ENCODE measurements around the gene VPS13A. TPM values are rescaled to one million over a fixed set of nuclear protein-coding genes. Genes with fewer than 3 reads are reported as not detected.
"Not testable (repeated sequence)": the region's sequence is repeated elsewhere in the genome, so short reads cannot be mapped to it uniquely, and the experiment has no call there.

Gene VPS13A
- total RNA-seq, 2 experiments from 2014 or later: 27.3 to 30.4 TPM

DNA sequence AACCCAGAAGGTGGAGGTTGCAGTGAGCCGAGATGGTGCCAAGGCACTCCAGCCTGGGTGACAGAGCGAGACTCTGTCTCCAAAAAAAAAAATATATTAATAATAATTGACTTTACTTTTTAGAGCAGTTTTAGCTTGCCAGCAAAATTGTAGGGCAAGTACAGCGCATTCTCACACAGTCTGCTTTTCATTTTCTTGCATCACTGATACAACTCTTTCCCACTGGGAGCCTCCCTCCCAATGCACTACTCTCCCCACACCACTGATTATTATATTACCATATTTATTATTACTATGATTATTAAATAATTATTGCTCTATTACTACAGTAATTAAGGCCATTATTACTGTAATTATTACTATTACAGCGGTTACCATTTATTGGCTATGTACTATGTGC is 257.9 kb downstream of the VPS13A start:
- intact Hi-C loops (cut with micrococcal nuclease): no loop called here
- Mint-ChIP-seq H3K4me3 (no peak overlapping the region), H3K27me3 (no peaks in the 10 kb centered on the region), H3K4me1 (ENCODE audit: low read depth) (peaks cover 3% of the 10 kb centered on the region), H3K36me3 (no peaks in the 10 kb centered on the region), H3K9me3 (no peaks in the 10 kb centered on the region), H3K27ac (no peak overlapping the region)
- no peak for DNase-seq
- ChIA-PET POLR2A (no interaction called here), CTCF (interaction anchor here (1.0 to 2.8 kb wide), 4 partner anchors 17 to 600 kb away, joined by 3 to 42 read pairs (median 14); no protein-coding TSS in a partner anchor)

DNA sequence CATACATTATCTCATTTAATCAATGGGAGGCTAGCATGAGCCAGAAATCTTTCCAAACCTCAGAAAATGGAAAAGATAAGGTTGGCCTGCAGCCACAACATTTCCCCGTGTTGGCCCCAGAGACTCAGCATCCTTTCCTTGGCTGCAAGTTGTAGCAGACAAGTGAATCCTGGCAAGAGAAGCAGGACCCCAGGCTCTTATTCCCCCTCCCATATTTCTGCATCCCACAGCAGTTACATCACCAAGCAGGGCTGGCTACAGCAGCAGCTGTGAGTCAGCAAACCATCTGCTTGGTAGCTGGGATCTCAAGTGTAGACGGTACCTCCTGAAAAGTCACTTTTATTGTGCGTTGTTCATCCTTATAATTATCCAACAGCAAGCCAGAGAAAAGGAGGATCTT is 258.4 kb downstream of the VPS13A start:
- H3K4me1 Mint-ChIP-seq (ENCODE audit: low read depth): peaks cover 3% of the 10 kb centered on the region
- no peaks in the 10 kb centered on the region for H3K27me3 Mint-ChIP-seq
- no peak overlapping the region for H3K27ac Mint-ChIP-seq
- intact Hi-C loops (cut with micrococcal nuclease): no loop called here
- H3K4me3 Mint-ChIP-seq: no peak overlapping the region
- POLR2A ChIA-PET: no interaction called here
- no peaks in the 10 kb centered on the region for H3K36me3 Mint-ChIP-seq
- CTCF ChIA-PET: interaction anchor here (1.0 kb wide), 1 partner anchor 23 kb away, joined by 3 read pairs; no protein-coding TSS in a partner anchor
- no peaks in the 10 kb centered on the region for H3K9me3 Mint-ChIP-seq
- DNase-seq: no peak

DNA sequence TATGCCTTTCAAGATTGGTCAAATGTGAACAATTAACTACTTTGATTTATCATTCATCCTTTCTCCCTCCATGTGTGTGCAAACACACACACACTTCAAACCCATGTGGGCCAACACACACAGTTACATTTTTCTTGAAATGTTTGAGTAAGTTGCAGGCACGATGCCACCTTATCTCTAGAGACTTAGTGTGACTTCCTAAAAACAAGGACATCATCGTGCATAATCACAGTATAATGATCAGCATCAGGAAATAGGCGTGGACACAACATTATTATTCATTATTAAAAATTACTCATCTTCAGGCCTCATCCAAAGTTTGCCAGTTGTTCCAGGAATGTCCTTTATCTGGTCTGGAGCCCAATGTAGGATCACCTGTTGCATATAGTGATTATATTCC is 261.3 kb downstream of the VPS13A start:
- intact Hi-C loops (cut with micrococcal nuclease): no loop called here
- H3K27me3 Mint-ChIP-seq: no peaks in the 10 kb centered on the region
- ChIA-PET CTCF (no interaction called here), POLR2A (no interaction called here)
- no peaks in the 10 kb centered on the region for H3K9me3 Mint-ChIP-seq
- H3K4me3 Mint-ChIP-seq: no peak overlapping the region
- DNase-seq: no peak
- peaks cover 3% of the 10 kb centered on the region for H3K4me1 Mint-ChIP-seq (ENCODE audit: low read depth)
- no peak overlapping the region for H3K27ac Mint-ChIP-seq
- H3K36me3 Mint-ChIP-seq: no peaks in the 10 kb centered on the region

DNA sequence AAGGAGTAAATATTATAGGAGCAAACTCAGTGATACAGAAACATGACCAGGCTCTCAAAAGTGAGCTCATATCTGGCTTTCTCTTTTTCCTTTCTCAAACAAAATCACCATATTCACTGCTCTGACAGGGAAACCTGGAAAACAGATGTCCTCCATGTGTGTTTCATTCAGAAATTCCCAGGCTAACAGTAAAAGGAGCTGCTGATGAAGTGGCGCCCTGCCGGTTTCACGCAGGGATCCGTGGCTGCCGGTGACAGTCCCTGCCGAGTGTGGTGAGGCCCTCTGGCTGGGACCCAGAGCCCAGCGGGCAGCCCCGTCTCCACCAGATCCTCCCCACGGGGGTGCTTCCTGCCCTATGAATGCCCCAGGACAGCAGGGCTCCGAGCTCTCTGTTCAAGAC is 262.7 kb downstream of the VPS13A start:
- Mint-ChIP-seq H3K27ac (no peak overlapping the region), H3K4me3 (no peak overlapping the region), H3K36me3 (no peaks in the 10 kb centered on the region), H3K27me3 (no peaks in the 10 kb centered on the region), H3K4me1 (ENCODE audit: low read depth) (no peaks in the 10 kb centered on the region), H3K9me3 (no peaks in the 10 kb centered on the region)
- DNase-seq: no peak
- ChIA-PET POLR2A (no interaction called here), CTCF (interaction anchor here (1.3 to 6.7 kb wide), 2 partner anchors 16 to 273 kb away, joined by 3 to 68 read pairs; no protein-coding TSS in a partner anchor)
- intact Hi-C loops (cut with micrococcal nuclease): no loop called here

DNA sequence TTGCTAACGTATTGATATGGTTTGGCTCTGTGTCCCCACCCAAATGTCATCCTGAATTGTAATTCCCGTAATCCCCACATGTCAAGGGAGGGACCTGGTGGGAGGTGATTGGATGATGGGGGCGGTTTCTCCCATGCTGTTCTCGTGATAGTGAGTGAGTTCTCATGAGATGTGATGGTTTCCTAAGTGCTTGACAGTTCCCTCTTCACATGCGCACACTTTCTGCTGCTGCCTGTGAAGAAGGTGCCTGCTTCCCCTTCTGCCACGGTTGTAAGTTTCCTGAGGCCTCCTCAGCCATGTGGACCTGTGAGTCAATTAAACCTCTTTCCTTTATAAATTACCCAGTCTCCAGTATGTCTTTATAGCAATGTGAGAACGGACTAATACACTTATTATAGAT is 263.8 kb downstream of the VPS13A start:
- CTCF ChIA-PET: interaction anchor here (4.7 to 6.7 kb wide), 2 partner anchors 8 to 15 kb away, joined by 36 to 68 read pairs; no protein-coding TSS in a partner anchor
- H3K9me3 Mint-ChIP-seq; H3K36me3 Mint-ChIP-seq; H3K4me1 Mint-ChIP-seq (ENCODE audit: low read depth); H3K4me3 Mint-ChIP-seq; DNase-seq; H3K27me3 Mint-ChIP-seq; POLR2A ChIA-PET; H3K27ac Mint-ChIP-seq; intact Hi-C loops (cut with micrococcal nuclease): not testable (repeated sequence)

DNA sequence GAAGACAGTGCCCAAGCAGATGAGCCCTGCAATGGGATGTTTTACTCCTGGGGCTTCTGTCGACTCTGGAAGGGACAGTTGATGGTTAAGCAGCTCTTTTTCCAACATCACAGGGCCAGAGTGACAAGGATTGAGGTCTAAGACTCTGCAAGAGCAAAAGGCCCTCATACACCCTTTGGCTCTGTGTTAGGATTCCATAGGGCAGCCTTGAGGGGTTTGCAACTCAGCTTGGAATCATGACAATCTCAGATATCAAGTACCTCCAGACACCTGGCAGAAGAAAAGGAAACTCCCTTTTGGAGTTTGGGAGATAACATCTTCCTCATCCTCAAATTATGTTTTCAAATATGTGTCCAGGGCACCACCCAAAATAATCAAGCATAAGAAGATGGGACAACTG is 265.1 kb downstream of the VPS13A start:
- Mint-ChIP-seq H3K36me3 (no peaks in the 10 kb centered on the region), H3K27me3 (no peaks in the 10 kb centered on the region), H3K4me3 (no peak overlapping the region), H3K27ac (no peak overlapping the region), H3K4me1 (ENCODE audit: low read depth) (no peaks in the 10 kb centered on the region), H3K9me3 (peaks cover 3% of the 10 kb centered on the region)
- DNase-seq: no peak
- intact Hi-C loops (cut with micrococcal nuclease): no loop called here
- ChIA-PET POLR2A (no interaction called here), CTCF (interaction anchor here (4.7 to 6.7 kb wide), 2 partner anchors 9 to 14 kb away, joined by 36 to 68 read pairs; no protein-coding TSS in a partner anchor)

DNA sequence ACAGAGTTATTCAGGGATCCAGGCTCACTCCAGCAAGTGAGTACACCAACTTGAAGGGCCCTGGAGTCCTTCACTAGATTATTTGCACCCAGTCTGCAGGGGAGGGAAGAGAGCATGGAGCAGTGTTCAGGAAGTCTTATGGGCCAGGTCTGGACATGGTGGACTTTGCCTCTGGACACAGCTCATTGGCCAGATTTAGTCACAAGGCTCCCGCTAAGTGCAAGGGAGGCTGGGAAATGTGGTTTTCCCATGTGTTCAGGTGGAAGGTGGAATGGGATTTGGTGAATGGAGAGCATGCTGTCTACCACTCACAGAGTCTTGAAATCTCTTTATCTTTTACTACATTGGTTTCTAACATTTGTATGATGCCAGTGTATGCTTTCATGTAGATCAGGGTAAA is 270.3 kb downstream of the VPS13A start:
- no peaks in the 10 kb centered on the region for H3K36me3 Mint-ChIP-seq
- H3K27me3 Mint-ChIP-seq: peaks cover 5% of the 10 kb centered on the region
- no peaks in the 10 kb centered on the region for H3K4me1 Mint-ChIP-seq (ENCODE audit: low read depth)
- intact Hi-C loops (cut with micrococcal nuclease): no loop called here
- no peak for DNase-seq
- no peak overlapping the region for H3K4me3 Mint-ChIP-seq
- peaks cover 8% of the 10 kb centered on the region for H3K9me3 Mint-ChIP-seq
- ChIA-PET POLR2A (no interaction called here), CTCF (interaction anchor here (2.7 kb wide), 1 partner anchor 9 kb away, joined by 11 read pairs; no protein-coding TSS in a partner anchor)
- H3K27ac Mint-ChIP-seq: no peak overlapping the region

DNA sequence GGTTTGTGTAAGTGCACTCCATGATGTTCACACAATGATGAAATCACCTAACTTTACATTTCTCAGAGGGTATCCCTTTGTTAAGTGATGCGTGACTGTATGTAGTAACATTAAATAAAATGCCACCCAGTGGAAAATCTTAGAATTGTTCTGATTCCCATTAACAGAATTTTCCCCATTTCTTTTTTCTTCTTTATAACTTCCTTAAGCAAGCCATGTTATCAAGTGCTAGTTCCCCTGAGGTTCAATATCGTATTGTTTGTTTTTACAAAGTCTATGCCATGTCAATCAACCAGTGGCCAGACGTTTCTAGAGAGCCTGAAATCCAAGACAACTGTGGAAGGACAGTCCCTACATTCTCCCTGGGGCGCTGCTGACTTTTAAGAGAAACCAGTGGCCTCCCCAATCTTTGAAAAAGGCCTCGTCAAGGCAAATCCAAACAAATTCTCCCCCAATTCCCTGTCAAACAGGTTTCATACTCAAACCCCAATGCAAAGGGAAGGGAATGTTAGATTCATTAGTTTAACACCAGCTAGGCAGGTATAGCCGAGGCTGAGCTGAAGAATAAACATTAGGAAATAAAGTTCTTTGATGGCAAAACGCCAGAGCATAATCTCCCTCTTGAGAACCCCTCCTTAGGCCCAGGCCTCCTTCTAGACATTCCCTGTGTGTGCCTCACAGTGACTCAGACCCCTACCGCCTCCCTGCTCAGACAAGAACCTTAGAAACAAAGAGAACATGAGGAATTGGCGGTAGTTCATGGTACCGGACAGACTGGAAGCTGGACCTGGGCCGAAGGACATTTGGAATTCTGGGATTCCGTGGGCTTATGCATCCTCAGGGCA is 272.1 kb downstream of the VPS13A start:
- POLR2A ChIA-PET: no interaction called here
- Mint-ChIP-seq H3K36me3 (no peaks in the 10 kb centered on the region), H3K4me1 (ENCODE audit: low read depth) (peaks cover 5% of the 10 kb centered on the region), H3K27ac (no peak overlapping the region), H3K4me3 (no peak overlapping the region), H3K9me3 (peaks cover 8% of the 10 kb centered on the region), H3K27me3 (peaks cover 5% of the 10 kb centered on the region)
- CTCF ChIA-PET: no interaction called here
- intact Hi-C loops (cut with micrococcal nuclease): loop anchor here (10.0 kb wide), 2 partner anchors 395 to 765 kb away; no protein-coding TSS in a partner anchor
- no peak for DNase-seq

DNA sequence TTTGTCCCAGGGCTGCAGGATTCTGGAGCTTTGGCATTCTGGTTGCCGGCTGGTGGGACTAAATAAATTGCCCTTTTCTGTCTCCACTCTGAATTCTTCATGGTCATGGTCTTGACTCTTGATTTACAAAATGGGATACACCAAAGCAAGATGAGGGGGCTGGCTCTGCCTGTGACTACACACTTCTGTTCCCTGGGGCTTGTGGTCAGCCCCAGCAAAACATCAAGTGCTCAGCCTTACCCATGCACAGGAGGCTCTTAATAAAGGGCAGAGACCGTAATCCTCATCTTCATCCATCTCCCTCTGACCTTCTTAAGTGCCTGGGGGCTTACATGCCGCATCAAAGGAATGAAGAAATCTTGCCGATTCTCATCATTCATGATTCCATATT is 272.7 kb downstream of the VPS13A start:
- POLR2A ChIA-PET: no interaction called here
- CTCF ChIA-PET: interaction anchor here (1.1 kb wide), 1 partner anchor 39 kb away, joined by 4 read pairs; no protein-coding TSS in a partner anchor
- no peaks in the 10 kb centered on the region for H3K36me3 Mint-ChIP-seq
- peaks cover 8% of the 10 kb centered on the region for H3K9me3 Mint-ChIP-seq
- H3K27me3 Mint-ChIP-seq: peaks cover 5% of the 10 kb centered on the region
- peaks cover 5% of the 10 kb centered on the region for H3K4me1 Mint-ChIP-seq (ENCODE audit: low read depth)
- H3K27ac Mint-ChIP-seq: no peak overlapping the region
- DNase-seq: no peak
- no peak overlapping the region for H3K4me3 Mint-ChIP-seq
- intact Hi-C loops (cut with micrococcal nuclease): loop anchor here (10.0 kb wide), 2 partner anchors 395 to 765 kb away; no protein-coding TSS in a partner anchor

DNA sequence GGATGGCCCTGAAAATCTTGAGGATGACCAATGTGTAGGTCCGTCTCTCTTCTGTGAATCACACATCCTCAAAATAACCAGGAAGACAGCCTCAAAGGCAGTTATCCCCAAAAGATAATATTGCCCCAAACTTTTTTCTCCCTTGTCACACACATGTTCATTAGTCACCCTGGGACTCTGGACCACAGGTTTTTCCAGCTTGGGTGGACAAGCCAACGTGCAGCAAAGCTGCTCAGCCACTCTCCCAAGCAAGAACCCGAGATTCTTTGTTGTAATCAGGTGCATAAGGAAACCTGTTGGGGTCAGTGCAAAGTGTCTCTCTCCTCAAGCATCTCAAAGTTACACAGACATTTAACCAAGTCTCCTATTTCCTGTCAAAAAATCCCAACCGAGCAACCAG is 274.2 kb downstream of the VPS13A start:
- intact Hi-C loops (cut with micrococcal nuclease): loop anchor here (10.0 kb wide), 2 partner anchors 393 to 763 kb away; no protein-coding TSS in a partner anchor
- ChIA-PET CTCF (interaction anchor here (0.6 to 4.8 kb wide), 2 partner anchors 17 to 215 kb away, joined by 3 to 26 read pairs; no protein-coding TSS in a partner anchor), POLR2A (interaction anchor here (0.7 kb wide), 1 partner anchor 9 kb away, joined by 3 read pairs; no protein-coding TSS in a partner anchor)
- Mint-ChIP-seq H3K4me1 (ENCODE audit: low read depth) (peaks cover 5% of the 10 kb centered on the region), H3K27me3 (peaks cover 5% of the 10 kb centered on the region), H3K9me3 (peaks cover 8% of the 10 kb centered on the region), H3K4me3 (no peak overlapping the region), H3K27ac (no peak overlapping the region), H3K36me3 (no peaks in the 10 kb centered on the region)
- no peak for DNase-seq

DNA sequence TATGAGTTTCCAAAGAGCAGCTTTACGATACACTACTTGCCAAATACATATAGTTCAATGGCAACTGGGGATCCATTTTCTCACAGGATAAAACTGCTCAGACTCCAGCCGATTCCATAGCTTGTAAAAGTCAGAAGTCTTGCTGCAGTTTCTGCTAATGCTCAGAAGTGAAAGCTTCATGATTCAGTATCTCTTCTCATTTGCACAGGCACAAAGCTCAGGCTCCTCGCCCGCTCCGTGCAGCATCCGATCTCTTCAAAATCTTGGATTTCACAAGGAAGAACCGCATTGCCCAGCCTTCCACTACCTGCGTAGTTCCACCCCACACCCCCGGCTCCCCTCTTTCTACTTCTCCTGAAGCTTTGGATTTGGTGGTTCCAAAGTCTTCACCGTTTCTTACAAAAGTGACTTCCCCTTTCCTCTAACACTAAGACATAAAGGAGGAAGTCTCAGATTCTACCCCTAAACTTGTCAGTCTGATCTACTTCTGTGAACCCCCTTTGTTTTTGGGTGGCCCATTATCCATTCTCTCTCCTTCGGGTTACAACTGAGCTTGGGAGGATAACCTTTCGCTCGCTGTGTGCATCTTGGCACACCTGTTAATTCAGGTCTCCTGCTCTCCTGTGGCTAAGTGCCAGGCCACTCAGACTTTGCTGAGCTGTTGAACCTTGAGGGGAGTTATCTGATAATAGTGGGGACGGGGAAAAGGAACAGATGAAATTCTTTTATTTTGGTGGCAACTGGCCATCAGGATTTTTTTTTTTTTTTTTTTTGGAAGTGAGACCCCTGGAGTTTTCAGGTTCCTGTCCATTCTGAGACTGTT is 276.7 kb downstream of the VPS13A start:
- intact Hi-C loops (cut with micrococcal nuclease): loop anchor here (10.0 kb wide), 2 partner anchors 391 to 761 kb away; no protein-coding TSS in a partner anchor
- no peak for DNase-seq
- peak overlapping the region; percentile 51 for H3K4me3 Mint-ChIP-seq
- H3K9me3 Mint-ChIP-seq: no peaks in the 10 kb centered on the region
- peaks cover 5% of the 10 kb centered on the region for H3K27me3 Mint-ChIP-seq
- ChIA-PET POLR2A (no interaction called here), CTCF (interaction anchor here (0.6 to 9.0 kb wide), 10 partner anchors 12 to 705 kb away, joined by 3 to 132 read pairs (median 6); no protein-coding TSS in a partner anchor)
- peaks cover 13% of the 10 kb centered on the region for H3K4me1 Mint-ChIP-seq (ENCODE audit: low read depth)
- no peak overlapping the region for H3K27ac Mint-ChIP-seq
- H3K36me3 Mint-ChIP-seq: no peaks in the 10 kb centered on the region

DNA sequence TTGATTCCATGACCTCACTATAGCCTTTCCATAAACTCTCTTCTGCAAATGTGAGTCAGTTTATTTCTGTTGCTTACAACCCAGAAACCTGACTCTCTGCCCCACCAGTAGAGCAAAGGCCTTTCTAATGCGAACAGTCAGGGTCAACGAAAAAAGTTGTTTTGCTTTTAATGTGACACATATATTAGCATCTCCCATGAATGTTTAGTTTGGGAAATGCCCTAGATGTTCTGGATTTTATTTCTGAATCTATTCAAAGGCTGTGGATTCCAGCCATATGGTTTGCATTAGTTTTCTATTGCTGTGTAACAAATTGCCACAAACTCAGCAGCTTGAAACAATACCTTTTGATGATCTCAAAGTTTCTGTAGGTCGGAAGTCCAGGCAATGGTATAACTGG is 277.3 kb downstream of the VPS13A start:
- no peak for DNase-seq
- ChIA-PET CTCF (interaction anchor here (0.6 to 9.0 kb wide), 11 partner anchors 12 to 705 kb away, joined by 3 to 132 read pairs (median 6); no protein-coding TSS in a partner anchor), POLR2A (no interaction called here)
- no peak overlapping the region for H3K4me3 Mint-ChIP-seq
- intact Hi-C loops (cut with micrococcal nuclease): loop anchor here (1.0 to 10.0 kb wide), 5 partner anchors 34 to 760 kb away; partner anchors contain the start of genes GNA14 and GNAQ
- no peak overlapping the region for H3K27ac Mint-ChIP-seq
- no peaks in the 10 kb centered on the region for H3K36me3 Mint-ChIP-seq
- peaks cover 13% of the 10 kb centered on the region for H3K4me1 Mint-ChIP-seq (ENCODE audit: low read depth)
- no peaks in the 10 kb centered on the region for H3K9me3 Mint-ChIP-seq
- H3K27me3 Mint-ChIP-seq: peaks cover 3% of the 10 kb centered on the region
